ENCODE results near the gene SUV39H2.
"Not testable (repeated sequence)": the region's sequence is repeated elsewhere in the genome, so short reads cannot be mapped to it uniquely, and the experiment has no call there.

SUV39H2 gene

GRCh38 chr10:14875941-14876340, 2.7 kb upstream of the SUV39H2 start:
- DNase-seq (ENCODE audit: low spot score), result no peak

DNA sequence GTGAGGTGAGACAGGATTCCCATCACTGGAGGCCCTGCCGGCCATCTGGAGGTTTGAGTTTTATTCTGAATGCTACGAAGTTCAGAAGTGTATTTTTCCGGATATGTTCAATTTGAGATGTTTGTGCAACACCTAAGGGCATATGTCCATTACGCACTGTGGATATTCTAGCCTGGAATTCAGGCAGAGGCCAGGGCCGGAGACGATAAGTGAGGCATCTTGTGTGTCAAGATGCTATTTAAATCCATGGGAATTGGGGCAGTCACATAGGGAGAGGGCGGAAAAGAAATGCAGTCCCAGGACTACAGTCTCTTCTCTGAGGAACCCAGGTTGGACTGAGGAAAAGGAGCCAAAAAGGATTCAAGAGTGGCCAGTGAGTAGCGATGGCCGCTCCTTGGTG, 1.9 kb upstream of the SUV39H2 start:
- no peak for DNase-seq (ENCODE audit: low spot score)

DNA sequence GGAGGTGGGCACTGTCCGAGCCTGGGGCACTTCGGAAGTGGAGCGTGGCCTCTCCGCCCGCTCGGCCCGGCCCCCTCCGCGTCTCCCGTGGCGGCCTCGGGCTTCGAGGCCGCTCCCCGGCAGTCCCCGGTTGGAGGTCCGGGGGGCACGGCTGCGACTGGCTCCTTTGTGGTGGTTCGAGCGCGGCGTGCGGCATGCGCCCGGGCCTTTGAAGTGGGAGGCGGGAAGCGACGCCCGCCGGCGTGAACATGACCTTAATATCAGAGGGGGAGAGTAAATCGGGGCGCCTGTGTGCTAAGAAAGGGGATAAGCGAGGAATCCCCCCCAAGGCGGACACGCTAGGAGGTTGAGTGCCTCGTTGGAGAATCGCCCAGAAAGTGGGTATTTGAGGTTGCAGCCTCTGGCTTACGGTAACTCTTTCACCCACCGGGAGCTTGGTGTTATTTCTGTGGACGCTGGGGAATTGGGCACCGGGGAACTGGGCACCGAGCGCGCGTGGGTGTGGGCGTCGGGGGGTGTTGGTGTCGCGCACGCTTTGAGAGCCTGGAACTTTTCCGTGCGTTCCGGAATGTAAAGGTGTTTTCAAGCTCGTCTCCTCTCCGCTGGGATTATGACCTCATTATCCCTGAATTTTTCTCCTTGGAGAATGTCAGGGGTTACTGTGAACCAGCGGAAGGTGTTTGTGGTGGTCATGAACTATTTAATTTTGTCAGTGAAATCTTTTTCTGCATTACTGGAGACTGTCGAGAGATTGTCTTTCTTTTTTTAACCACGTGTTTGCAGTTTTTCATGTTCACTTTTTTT, 660 bp downstream of the SUV39H2 start:
- peak; percentile 57 for DNase-seq (ENCODE audit: low spot score)

DNA sequence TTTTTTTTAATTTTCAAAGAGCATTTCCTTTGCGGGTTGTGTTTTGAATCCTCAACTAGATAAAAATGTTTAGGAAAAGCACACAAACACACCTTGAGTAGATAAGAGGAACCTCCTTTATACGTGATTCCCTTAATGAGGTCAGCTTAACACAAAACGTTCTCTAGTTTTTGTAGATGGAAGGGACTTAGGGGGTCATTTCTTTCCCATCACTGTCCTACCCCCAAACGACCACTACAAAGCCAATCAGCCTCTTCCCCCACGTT, 1.2 kb downstream of the SUV39H2 start:
- DNase-seq (ENCODE audit: low spot score), result no peak

DNA sequence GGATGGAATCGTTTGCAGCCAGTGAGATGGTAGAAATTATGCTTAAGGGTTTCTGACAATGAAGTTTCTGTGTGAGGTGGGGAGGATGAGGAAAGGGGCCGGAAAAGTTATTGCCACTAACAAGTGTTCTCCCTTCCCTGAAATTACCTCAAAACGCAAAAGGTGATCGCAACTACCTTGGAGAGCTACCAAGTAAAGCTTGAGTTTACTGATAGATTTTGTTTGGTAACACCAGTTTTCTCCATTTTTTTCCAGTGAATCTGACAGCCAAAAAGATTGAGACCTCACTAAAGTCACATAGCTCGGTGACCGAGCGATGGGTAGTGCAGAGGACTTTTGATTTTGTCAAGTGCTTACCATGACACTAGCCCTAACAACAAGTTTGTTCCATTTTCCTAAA, 1.6 kb downstream of the SUV39H2 start:
- DNase-seq (ENCODE audit: low spot score), result no peak

- no peak for DNase-seq (ENCODE audit: low spot score)
These were observed 5.4 kb downstream of the SUV39H2 start for GRCh38 chr10:14884082-14884481.

- DNase-seq (ENCODE audit: low spot score), result no peak
These were observed 10.7 kb downstream of the SUV39H2 start for GRCh38 chr10:14889318-14889717.

DNA sequence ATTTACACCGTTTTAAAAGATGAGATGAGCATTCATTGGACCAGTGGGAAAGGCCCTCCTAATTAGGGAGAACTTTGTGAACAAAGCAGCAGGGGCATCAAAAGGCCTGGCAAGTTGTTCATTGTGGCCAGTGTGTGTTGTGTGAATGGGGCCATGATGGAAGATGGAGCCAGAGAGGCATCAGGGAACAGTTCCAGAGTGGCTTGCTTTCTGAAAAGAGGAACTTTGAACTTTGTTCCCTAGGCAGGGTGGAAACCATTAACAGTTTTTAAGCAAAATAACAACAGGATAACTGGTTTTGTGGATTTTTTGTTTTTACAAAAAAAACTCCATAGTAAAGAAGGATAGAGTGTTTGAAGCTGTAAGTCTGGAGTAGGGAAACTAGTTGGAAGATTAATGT, 12.5 kb downstream of the SUV39H2 start:
- no peak for DNase-seq (ENCODE audit: low spot score)

DNA sequence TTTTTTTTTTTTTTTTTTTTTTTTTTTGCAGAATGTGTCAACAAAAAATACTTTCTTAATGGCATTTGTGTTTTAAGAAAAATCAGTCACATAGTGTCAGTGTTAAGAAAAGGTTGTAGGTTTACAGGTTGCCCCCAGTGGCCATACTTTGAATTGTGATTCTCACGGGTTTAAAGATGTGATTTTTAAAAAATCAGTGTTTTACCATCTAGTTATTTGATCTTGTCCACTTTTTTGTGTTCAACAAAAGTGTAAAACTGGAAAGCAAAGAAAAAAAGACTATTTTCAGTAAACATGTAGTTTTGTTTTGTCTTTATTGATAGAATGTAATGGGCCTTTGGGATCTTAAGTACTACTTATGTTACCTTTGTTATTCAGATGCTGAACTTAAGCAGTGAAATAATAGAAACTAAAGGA, 25.7 kb downstream of the SUV39H2 start:
- DNase-seq (ENCODE audit: low spot score), result peak; percentile 34

DNA sequence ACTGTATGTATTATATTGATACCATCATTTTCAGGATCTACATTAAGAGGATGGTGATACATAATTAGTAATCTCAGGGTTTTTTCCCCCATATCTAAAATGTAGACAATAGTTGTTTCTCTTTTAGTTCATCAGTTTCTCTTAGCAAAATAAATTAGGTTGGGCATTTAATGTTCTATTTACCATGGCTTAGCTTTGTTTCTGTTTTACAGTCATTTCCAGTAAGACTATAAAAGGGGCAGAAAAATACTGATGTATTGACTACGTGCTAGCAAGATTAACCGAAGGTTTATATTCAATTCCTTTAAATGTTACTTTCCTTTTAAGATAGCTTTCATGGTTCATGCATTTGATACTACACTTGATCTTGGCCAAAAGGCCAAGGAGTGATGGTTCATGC, 26.2 kb downstream of the SUV39H2 start:
- no peak for DNase-seq (ENCODE audit: low spot score)

DNA sequence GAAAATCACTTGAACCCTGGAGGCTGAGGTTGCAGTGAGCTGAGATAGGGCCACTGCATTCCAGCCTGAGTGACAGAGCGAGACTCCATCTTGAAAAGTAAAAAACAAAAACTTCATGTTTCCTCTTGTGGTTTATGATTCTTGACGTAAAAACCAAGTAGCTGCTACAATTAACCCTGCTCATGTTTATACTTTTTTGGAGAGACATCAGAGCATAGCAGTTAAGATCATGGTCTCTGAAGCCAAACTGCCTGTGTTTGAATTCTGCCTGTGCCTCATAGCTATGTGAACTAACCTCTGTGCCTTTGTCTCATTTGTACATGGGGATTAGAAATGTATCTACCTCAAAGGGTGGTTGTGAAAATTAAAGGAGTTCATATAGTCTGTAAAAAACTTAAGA, 27.2 kb downstream of the SUV39H2 start:
- no peak for DNase-seq (ENCODE audit: low spot score)

- no peak for DNase-seq (ENCODE audit: low spot score)
These were observed 28.1 kb downstream of the SUV39H2 start for GRCh38 chr10:14906765-14907164.

DNA sequence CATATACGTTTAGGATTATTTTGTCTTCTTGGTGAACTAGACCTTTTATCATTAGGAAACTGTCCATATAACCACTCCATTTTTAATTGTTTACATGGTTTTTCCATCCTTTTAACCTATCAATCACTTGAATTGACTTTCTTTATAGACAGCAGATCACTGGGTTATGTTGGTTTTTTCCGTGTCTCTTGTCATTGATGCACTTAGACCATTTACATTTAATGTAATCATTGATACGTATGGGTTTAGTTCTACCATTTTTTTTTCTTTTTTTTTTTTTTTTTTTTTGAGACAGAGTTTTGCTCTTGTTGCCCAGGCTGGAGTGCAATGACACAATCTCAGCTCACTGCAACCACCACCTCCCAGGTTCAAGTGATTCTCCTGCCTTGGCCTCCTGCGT, 28.9 kb downstream of the SUV39H2 start:
- DNase-seq (ENCODE audit: low spot score), result not testable (repeated sequence)

- DNase-seq (ENCODE audit: low spot score), result no peak
These were observed 30.4 kb downstream of the SUV39H2 start for GRCh38 chr10:14909101-14909500.

- DNase-seq (ENCODE audit: low spot score), result no peak
These were observed 32.3 kb downstream of the SUV39H2 start for GRCh38 chr10:14910953-14911352.

DNA sequence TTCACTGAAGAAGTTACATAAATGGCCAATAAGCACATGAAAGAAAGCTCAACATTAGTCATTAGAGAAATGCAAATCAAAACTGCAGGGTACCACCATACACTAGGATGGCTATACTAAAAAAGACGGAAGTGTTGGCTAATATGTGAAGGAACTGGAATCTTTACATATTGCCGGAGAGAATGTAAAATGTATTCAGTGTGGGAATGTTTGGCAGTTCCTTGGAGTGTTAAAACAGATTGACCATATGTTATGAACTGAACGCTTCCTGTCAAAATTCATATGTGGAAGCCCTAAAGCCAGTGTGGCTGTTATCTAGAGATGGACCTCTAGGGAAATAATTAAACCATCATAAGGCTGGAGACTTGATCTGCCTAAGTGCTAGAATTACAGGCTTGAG, 33.1 kb downstream of the SUV39H2 start:
- no peak for DNase-seq (ENCODE audit: low spot score)

- DNase-seq (ENCODE audit: low spot score), result no peak
These were observed 37.9 kb downstream of the SUV39H2 start for GRCh38 chr10:14916600-14916999.

- DNase-seq (ENCODE audit: low spot score), result no peak
These were observed 39.2 kb downstream of the SUV39H2 start for GRCh38 chr10:14917827-14918226.

GRCh38 chr10:14918964-14919363, 40.3 kb downstream of the SUV39H2 start:
- no peak for DNase-seq (ENCODE audit: low spot score)

DNA sequence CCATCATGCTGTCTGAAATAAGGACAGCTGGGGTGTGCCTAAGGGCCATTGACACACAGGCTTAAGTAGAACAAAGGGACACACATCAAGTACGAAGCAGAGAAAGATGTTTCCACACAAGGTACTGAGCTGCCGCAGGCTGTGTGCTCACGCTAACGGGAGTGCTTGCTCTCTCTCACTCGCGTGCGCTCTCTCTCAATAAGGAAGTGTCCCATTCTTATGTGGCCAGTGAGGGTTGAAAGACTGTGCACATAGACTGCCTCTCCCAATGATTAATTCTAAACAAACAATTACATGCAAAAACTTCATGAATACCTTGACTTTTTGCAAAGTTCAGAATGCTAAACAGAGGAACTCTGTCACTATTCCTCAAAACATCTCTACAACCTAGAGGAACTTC, 45.3 kb downstream of the SUV39H2 start:
- DNase-seq (ENCODE audit: low spot score), result no peak

DNA sequence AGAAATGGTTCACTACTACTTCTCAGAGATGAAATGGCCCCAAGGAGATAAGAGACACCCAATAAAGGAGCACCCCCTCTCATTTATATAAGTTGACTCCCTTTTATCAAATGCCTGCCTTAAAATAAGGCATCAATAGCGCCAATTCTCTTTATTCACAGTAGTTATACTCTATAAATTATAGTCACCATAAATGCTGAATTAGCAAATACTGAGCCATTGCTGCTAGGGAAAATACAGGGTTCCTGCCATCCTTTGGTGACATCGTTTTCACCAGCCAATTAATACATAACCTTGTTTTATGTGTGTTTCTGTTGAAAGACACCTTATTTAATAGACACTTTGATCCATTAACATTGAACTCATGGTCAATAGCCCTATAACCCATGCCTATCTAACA, 46.6 kb downstream of the SUV39H2 start:
- DNase-seq (ENCODE audit: low spot score), result no peak

GRCh38 chr10:14926061-14926470, 47.4 kb downstream of the SUV39H2 start:
- no peak for DNase-seq (ENCODE audit: low spot score)

GRCh38 chr10:14926722-14927416, 48.2 kb downstream of the SUV39H2 start:
- DNase-seq (ENCODE audit: low spot score), result peak; percentile 53

DNA sequence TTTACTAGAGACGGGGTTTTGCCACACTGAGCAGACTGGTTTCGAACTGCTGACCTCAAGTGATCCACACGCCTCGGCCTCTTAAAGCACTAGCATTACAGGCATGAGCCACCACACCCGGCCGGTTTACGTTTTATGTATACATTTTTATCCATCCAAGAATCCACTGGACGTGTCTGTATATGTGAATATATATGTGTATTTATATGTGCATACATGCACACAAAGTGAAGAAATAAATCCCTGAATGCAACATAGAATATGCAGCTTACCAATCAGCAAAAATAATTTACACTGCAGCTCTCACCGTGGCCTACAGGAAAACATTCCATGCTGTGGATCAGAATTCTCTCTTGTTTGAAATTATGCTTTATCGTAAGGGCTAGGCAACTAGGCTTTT, 51.9 kb downstream of the SUV39H2 start:
- no peak for DNase-seq (ENCODE audit: low spot score)

Data from germinal center (tissue), 1 donor.